Endothelial cell of umbilical vein (primary cell): ENCODE results near the gene ARMS2. TPM values are rescaled to one million over a fixed set of nuclear protein-coding genes. Genes with fewer than 3 reads are reported as not detected.

ENCODE experiments used
- BruUV-seq: library from RNA; stranded (reverse); fragments of 400-500 nt; replicated peaks from 2 replicates; lab custom pipeline; 2021; lab: Mats Ljungman, UMichigan
- CTCF ChIA-PET: fragments of 300-600, 350-600 bp; sonication (Branson Sonifier 250); formaldehyde crosslinking; loops from one replicate; lab custom pipeline; 2021; ENCODE audit warnings: antibody characterized with exemption, inconsistent platforms; lab: Charles Lee
- POLR2A ChIA-PET: fragments of 300-600, 350-600 bp; sonication (Branson Sonifier 250); formaldehyde crosslinking; loops from one replicate; lab custom pipeline; 2021; ENCODE audit warnings: antibody characterized with exemption, inconsistent platforms; lab: Charles Lee
- DNase-seq: peaks from one replicate; pipeline ENCODE4 v3.0.0-alpha.2; 2011; ENCODE audit warnings: low read depth, low spot score
- FAIRE-seq: peaks from 2 replicates; lab custom pipeline; 2011; peaks lifted over from hg19 to GRCh38; lab: Jason Lieb, UNC
- H2AFZ ChIP-seq: 2 replicates; pipeline ENCODE4 v1.6.0; 2012; ENCODE audit warnings: low read depth, low read length, control low read depth, inconsistent platforms
- H3K27ac ChIP-seq: 2 replicates; pipeline ENCODE4 v1.5.1; 2011; ENCODE audit warnings: low read depth, mild to moderate bottlenecking, control low read depth, low read length, moderate library complexity; ENCODE audit not compliant: insufficient read depth
- H3K27me3 ChIP-seq, 2 experiments: 2 replicates each; pipeline versions ENCODE4 v1.6.0 to v1.6.1; 2011; ENCODE audit warnings: low read length in 2 of 2, mixed read lengths in 1 of 2; ENCODE audit not compliant: control insufficient read depth in 2 of 2, insufficient read depth in 2 of 2
- H3K36me3 ChIP-seq, 2 experiments: 2 replicates in 1 of 2; 3 replicates in 1 of 2; pipeline ENCODE4 v1.5.1; 2011; ENCODE audit warnings: low read length in 2 of 2, mild to moderate bottlenecking in 1 of 2, moderate library complexity in 1 of 2; ENCODE audit not compliant: control insufficient read depth in 2 of 2, insufficient read depth in 2 of 2; ENCODE audit errors: extremely low read depth in 1 of 2
- H3K4me1 ChIP-seq: 3 replicates; pipeline ENCODE4 v1.5.1; 2011; ENCODE audit warnings: mild to moderate bottlenecking, low read length; ENCODE audit not compliant: control insufficient read depth, insufficient read depth; ENCODE audit errors: extremely low read depth
- H3K4me2 ChIP-seq: 2 replicates; pipeline ENCODE4 v1.6.1; 2011; ENCODE audit warnings: low read length, control low read depth, mixed read lengths; ENCODE audit not compliant: insufficient read depth
- H3K4me3 ChIP-seq, 3 experiments: fragments of 200-600 bp in 1 of 3; sonication (generic), shearing (Covaris generic) in 1 of 3; replicated peaks in 1 of 3; 2 replicates each; pipeline ENCODE4 v1.5.1; 2011 to 2016; ENCODE audit warnings: control low read depth in 3 of 3, low read length in 3 of 3, mild to moderate bottlenecking in 2 of 3, inconsistent platforms in 1 of 3, low read depth in 1 of 3, moderate library complexity in 1 of 3; ENCODE audit not compliant: insufficient read depth in 1 of 3
- H3K79me2 ChIP-seq: 2 replicates; pipeline ENCODE4 v1.6.0; 2012; ENCODE audit warnings: low read length, inconsistent platforms; ENCODE audit not compliant: control insufficient read depth, insufficient read depth
- H3K9ac ChIP-seq: replicated peaks from 2 replicates; pipeline ENCODE3; 2011; ENCODE audit warnings: low read length, control low read depth; ENCODE audit not compliant: insufficient read depth; ENCODE audit errors: extremely low read depth
- H3K9me1 ChIP-seq: replicated peaks from 3 replicates; pipeline ENCODE4 v1.6.0; 2011; ENCODE audit warnings: mild to moderate bottlenecking, low read length; ENCODE audit not compliant: control insufficient read depth, insufficient read depth; ENCODE audit errors: extremely low read depth
- H3K9me3 ChIP-seq: replicated peaks from 2 replicates; pipeline ENCODE4 v1.5.1; 2012; ENCODE audit warnings: low read length, inconsistent platforms; ENCODE audit not compliant: control insufficient read depth, insufficient read depth
- H4K20me1 ChIP-seq: replicated peaks from 2 replicates; pipeline ENCODE3; 2011; ENCODE audit warnings: mild to moderate bottlenecking, low read length; ENCODE audit not compliant: control insufficient read depth, insufficient read depth; ENCODE audit errors: extremely low read depth
- CTCF ChIP-seq, 2 donors: IDR thresholded peaks; 1 replicate in 1 of 2; 2 replicates in 1 of 2; pipeline ENCODE4 v1.5.1; 2011; ENCODE audit warnings: low read length in 2 of 2, mild to moderate bottlenecking in 2 of 2, moderate library complexity in 2 of 2, control low read depth in 1 of 2, inconsistent platforms in 1 of 2, low read depth in 1 of 2; ENCODE audit not compliant: insufficient read depth in 1 of 2; ENCODE audit errors: extremely low read depth in 1 of 2
- GATA2 ChIP-seq: IDR thresholded peaks from 2 replicates; pipeline ENCODE4 v1.7.0; 2011; ENCODE audit warnings: low read depth, mild to moderate bottlenecking, moderate library complexity, mixed read lengths, low read length; ENCODE audit not compliant: insufficient read length, insufficient read depth
- MAX ChIP-seq: IDR thresholded peaks from 2 replicates; pipeline ENCODE4 v1.6.1; 2011; ENCODE audit not compliant: insufficient read depth, insufficient read length
- MYC ChIP-seq: IDR thresholded peaks from one replicate; pipeline ENCODE4 v1.6.1; 2011; ENCODE audit warnings: mild to moderate bottlenecking, low read depth, low read length
- POLR2A ChIP-seq: IDR thresholded peaks from 2 replicates; pipeline ENCODE4 v1.6.1; 2012; ENCODE audit warnings: low read depth, mild to moderate bottlenecking, control low read depth, low read length
- POLR2AphosphoS5 ChIP-seq: IDR thresholded peaks from 2 replicates; pipeline ENCODE4 v1.6.1; 2012; ENCODE audit warnings: low read depth, mild to moderate bottlenecking, control low read depth, low read length, moderate library complexity; ENCODE audit not compliant: insufficient read depth
- dilution Hi-C: fragments of 300-500 bp; cut with MboI; formaldehyde crosslinking; loops from one replicate; pipeline ENCODE4 v1.15.0; 2019; ENCODE audit warnings: low sequenced_read_pairs; ENCODE audit not compliant: extremely low pct_ligation_motif_present
- intact Hi-C: fragments of 100-400 bp; cut with micrococcal nuclease; formaldehyde crosslinking; loops from one replicate; pipeline ENCODE4 v1.10.0; 2022
- polyA plus RNA-seq, 4 experiments: library from polyadenylated mRNA; depleted of rRNA in 3 of 4; stranded (reverse) in 3 of 4; unstranded in 1 of 4; fragments of >200 nt; gene quantifications; 2 replicates each; pipeline versions ENCODE4 v1.2.1 to v1.2.3, GENCODE V29; 2011 to 2012; ENCODE audit warnings: missing spikeins in 1 of 4
- total RNA-seq: library from RNA; stranded (reverse); gene quantifications from 2 replicates; pipeline ENCODE4 v1.2.3, GENCODE V29; 2021

Gene ARMS2
- total and polyA plus RNA-seq, 2 donors (not counting 3 experiments of a cell fraction or from before 2014, with no cell fraction given), result not detected

DNA sequence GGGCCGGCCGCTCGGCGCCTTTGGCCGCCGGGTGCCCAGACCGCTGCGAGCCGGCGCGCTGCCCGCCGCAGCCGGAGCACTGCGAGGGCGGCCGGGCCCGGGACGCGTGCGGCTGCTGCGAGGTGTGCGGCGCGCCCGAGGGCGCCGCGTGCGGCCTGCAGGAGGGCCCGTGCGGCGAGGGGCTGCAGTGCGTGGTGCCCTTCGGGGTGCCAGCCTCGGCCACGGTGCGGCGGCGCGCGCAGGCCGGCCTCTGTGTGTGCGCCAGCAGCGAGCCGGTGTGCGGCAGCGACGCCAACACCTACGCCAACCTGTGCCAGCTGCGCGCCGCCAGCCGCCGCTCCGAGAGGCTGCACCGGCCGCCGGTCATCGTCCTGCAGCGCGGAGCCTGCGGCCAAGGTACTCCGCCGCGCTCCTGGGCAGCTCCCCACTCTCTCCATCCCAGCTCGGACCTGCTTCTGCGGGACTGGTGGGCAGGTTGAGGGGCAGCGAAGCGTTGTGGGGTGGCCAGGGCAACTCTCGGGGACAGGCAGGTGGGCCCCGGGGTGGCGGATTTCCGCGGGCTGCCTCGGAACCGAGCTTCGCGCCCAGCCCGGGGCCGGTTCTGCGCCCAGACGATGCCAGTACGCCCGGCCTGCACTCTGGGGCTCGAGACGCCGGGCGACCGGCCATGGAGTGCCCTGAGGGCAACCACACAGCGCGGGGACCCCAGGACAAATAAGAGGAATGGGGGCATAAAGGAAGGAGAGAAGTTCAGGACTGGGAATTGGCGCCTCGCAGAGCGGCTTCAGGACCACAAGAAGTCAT lies 7.5 kb downstream of the ARMS2 start:
- peaks cover 14% of the 10 kb centered on the region for H3K4me1 ChIP-seq
- intact Hi-C loops, result loop anchor here (1.0 to 10.0 kb wide), 5 partner anchors 12 to 1953 kb away; partner anchors contain the start of genes OAT and PLEKHA1
- no peak for FAIRE-seq
- no peaks in the 10 kb centered on the region for H3K9me3 ChIP-seq
- TF ChIP-seq MAX (no peak), GATA2 (no peak), POLR2AphosphoS5 (no peak), MYC (no peak), POLR2A (no peak), CTCF (IDR thresholded peaks at IDR 0.05; ENCODE audit: extremely low read depth in 1 of 2, insufficient read depth in 1 of 2, low read depth in 1 of 2, low read length in 2 of 2) (no peak)
- no peaks in the 10 kb centered on the region for H3K27me3 ChIP-seq
- no TSS peak for BruUV-seq
- H2AFZ ChIP-seq, result peak overlapping the region; percentile 79
- no peaks in the 10 kb centered on the region for H3K9me1 ChIP-seq
- peak; percentile 42 for DNase-seq
- ChIA-PET CTCF (interaction anchor here (0.8 to 3.0 kb wide), 6 partner anchors 33 to 321 kb away, joined by 3 to 15 read pairs (median 6); no protein-coding TSS in a partner anchor), POLR2A (no interaction called here)
- H3K36me3 ChIP-seq, result no peaks in the 10 kb centered on the region
- peak overlapping the region; percentile 71 to 92 (median 88) for H3K4me3 ChIP-seq
- dilution Hi-C loops, result no loop called here
- peak overlapping the region; percentile 19 for H3K27ac ChIP-seq
- H3K4me2 ChIP-seq, result peak overlapping the region; percentile 89
- peaks cover 13% of the 10 kb centered on the region for H3K79me2 ChIP-seq
- H3K9ac ChIP-seq, result peak overlapping the region; percentile 84
- H4K20me1 ChIP-seq, result no peaks in the 10 kb centered on the region
